ENCODE data around the gene DOCK3. TPM values are rescaled to one million over a fixed set of nuclear protein-coding genes. Genes with fewer than 3 reads are reported as not detected.
"Not testable (repeated sequence)": the region's sequence is repeated elsewhere in the genome, so short reads cannot be mapped to it uniquely, and the experiment has no call there.

DOCK3 gene
- total RNA-seq, 1 experiment from 2014 or later = 0.47 TPM

DNA sequence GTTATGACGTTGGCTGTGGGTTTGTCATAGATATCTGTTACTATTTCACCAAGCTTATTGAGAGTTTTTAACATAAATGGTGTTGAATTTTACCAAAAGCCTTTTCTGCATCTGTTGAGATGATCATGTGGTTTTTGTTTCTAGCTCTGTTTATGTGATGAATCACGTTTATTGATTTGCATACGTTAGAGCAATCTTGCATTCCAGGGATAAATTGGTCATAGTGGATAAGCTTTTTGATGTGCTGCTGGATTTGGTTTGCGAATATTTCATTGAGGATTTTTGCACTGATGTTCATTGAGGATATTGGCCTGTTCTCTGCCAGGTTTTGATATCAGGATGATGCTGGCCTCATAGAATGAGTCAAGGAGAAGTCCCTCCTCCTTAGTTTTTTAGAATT lies 117.8 kb downstream of the DOCK3 start:
- TF ChIP-seq EZH2 (IDR thresholded peaks at IDR 0.05; ENCODE audit: borderline replicate concordance, low read depth, low read length, poor library complexity, severe bottlenecking) = no peak
- no peak for TF ChIP-seq CTCF (conservative IDR thresholded peaks at IDR 0.05; ENCODE audit: low read depth, low read length)
- Histone ChIP-seq H3K27me3 (replicated peaks; ENCODE audit: insufficient read depth, low read depth, low read length, poor library complexity) (no peaks in the 10 kb centered on the region), H3K9me3 (ENCODE audit: low read depth, low read length, poor library complexity, severe bottlenecking) (no peaks in the 10 kb centered on the region), H3K36me3 (ENCODE audit: insufficient read depth, low read length, poor library complexity, severe bottlenecking) (no peaks in the 10 kb centered on the region), H3K4me1 (ENCODE audit: insufficient read depth, low read length, poor library complexity, severe bottlenecking) (no peaks in the 10 kb centered on the region), H3K27ac (ENCODE audit: low read depth, low read length, poor library complexity, severe bottlenecking) (no peak overlapping the region), H3K4me3 (ENCODE audit: low read depth, low read length, poor library complexity, severe bottlenecking) (no peak overlapping the region)
- intact Hi-C loops (cut with micrococcal nuclease; ENCODE audit: unreplicated experiment) = no loop called here
- no peak for DNase-seq (ENCODE audit: low spot score)
- BruUV-seq (replicated peaks) = no TSS peak
- POLR2A ChIA-PET (ENCODE audit: low non-redundant PET) = no interaction called here
- CTCF ChIA-PET = no interaction called here

GRCh38 chr3:50803805-50804204 lies 129.1 kb downstream of the DOCK3 start:
- H3K9me3 ChIP-seq (ENCODE audit: low read depth, low read length, poor library complexity, severe bottlenecking); H3K36me3 ChIP-seq (ENCODE audit: insufficient read depth, low read length, poor library complexity, severe bottlenecking); CTCF ChIA-PET; DNase-seq (ENCODE audit: low spot score); H3K27me3 ChIP-seq (replicated peaks; ENCODE audit: insufficient read depth, low read depth, low read length, poor library complexity); H3K4me1 ChIP-seq (ENCODE audit: insufficient read depth, low read length, poor library complexity, severe bottlenecking); POLR2A ChIA-PET (ENCODE audit: low non-redundant PET); H3K4me3 ChIP-seq (ENCODE audit: low read depth, low read length, poor library complexity, severe bottlenecking); H3K27ac ChIP-seq (ENCODE audit: low read depth, low read length, poor library complexity, severe bottlenecking); BruUV-seq (replicated peaks); intact Hi-C loops (cut with micrococcal nuclease; ENCODE audit: unreplicated experiment): not testable (repeated sequence)

DNA sequence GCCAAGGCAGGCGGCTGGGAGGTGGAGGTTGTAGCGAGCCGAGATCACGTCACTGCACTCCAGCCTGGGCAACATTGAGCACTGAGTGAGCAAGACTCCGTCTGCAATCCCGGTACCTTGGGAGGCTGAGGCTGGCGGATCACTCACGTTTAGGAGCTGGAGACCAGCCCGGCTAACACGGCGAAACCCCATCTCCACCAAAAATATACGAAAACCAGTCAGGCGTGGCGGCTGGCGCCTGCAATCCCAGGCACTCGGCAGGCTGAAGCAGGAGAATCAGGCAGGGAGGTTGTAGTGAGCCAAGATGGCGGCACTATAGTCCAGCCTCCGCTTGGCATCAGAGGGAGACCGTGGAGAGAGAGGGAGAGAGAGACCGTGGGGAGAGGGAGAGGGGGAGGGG lies 129.6 kb downstream of the DOCK3 start:
- CTCF ChIA-PET; H3K9me3 ChIP-seq (ENCODE audit: low read depth, low read length, poor library complexity, severe bottlenecking); BruUV-seq (replicated peaks); DNase-seq (ENCODE audit: low spot score); H3K4me1 ChIP-seq (ENCODE audit: insufficient read depth, low read length, poor library complexity, severe bottlenecking); POLR2A ChIA-PET (ENCODE audit: low non-redundant PET); H3K27me3 ChIP-seq (replicated peaks; ENCODE audit: insufficient read depth, low read depth, low read length, poor library complexity); intact Hi-C loops (cut with micrococcal nuclease; ENCODE audit: unreplicated experiment); H3K4me3 ChIP-seq (ENCODE audit: low read depth, low read length, poor library complexity, severe bottlenecking); H3K27ac ChIP-seq (ENCODE audit: low read depth, low read length, poor library complexity, severe bottlenecking); H3K36me3 ChIP-seq (ENCODE audit: insufficient read depth, low read length, poor library complexity, severe bottlenecking): not testable (repeated sequence)

GRCh38 chr3:50805321-50805720 lies 130.6 kb downstream of the DOCK3 start:
- H3K4me1 ChIP-seq (ENCODE audit: insufficient read depth, low read length, poor library complexity, severe bottlenecking) = no peaks in the 10 kb centered on the region
- H3K4me3 ChIP-seq (ENCODE audit: low read depth, low read length, poor library complexity, severe bottlenecking) = no peak overlapping the region
- ChIA-PET POLR2A (ENCODE audit: low non-redundant PET) (no interaction called here), CTCF (no interaction called here)
- no peaks in the 10 kb centered on the region for H3K27me3 ChIP-seq (replicated peaks; ENCODE audit: insufficient read depth, low read depth, low read length, poor library complexity)
- no peak overlapping the region for H3K27ac ChIP-seq (ENCODE audit: low read depth, low read length, poor library complexity, severe bottlenecking)
- TF ChIP-seq EZH2 (IDR thresholded peaks at IDR 0.05; ENCODE audit: borderline replicate concordance, low read depth, low read length, poor library complexity, severe bottlenecking) = no peak
- TF ChIP-seq CTCF (conservative IDR thresholded peaks at IDR 0.05; ENCODE audit: low read depth, low read length) = no peak
- intact Hi-C loops (cut with micrococcal nuclease; ENCODE audit: unreplicated experiment) = no loop called here
- no peaks in the 10 kb centered on the region for H3K36me3 ChIP-seq (ENCODE audit: insufficient read depth, low read length, poor library complexity, severe bottlenecking)
- DNase-seq (ENCODE audit: low spot score) = no peak
- no TSS peak for BruUV-seq (replicated peaks)
- H3K9me3 ChIP-seq (ENCODE audit: low read depth, low read length, poor library complexity, severe bottlenecking) = no peaks in the 10 kb centered on the region
